ENCODE measurements around the gene ZNF195. TPM values are rescaled to one million over a fixed set of nuclear protein-coding genes. Genes with fewer than 3 reads are reported as not detected.

The ZNF195 gene
- total and polyA plus RNA-seq, 2 of the 8 experiments (the other 6 are each of a cell fraction or from before 2014, with no cell fraction given) = 23.9 to 88.6 TPM

DNA sequence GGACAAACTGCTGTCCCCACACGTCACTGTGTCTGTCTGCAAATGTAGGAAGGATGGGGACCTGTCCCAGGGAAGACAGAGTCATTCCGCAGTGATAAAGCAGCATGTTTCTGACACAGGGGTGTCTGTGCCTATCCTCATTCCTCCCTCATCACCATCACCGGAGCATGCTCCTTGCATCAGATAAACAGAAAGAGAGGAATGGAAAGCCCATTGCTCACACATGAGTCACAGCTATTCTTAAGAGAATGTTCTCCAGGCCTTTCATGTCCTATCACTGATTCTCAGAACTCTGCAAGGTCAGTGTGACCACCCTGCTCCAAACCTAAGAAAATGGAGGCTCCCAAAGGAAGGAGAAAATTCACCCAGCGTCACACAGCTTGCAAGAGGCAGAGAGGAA is 38.9 kb downstream of the ZNF195 start:
- ChIA-PET CTCF (ENCODE audit: partially characterized antibody) (interaction anchor here (0.7 to 3.4 kb wide), 12 partner anchors 10 to 265 kb away, joined by 3 to 44 read pairs (median 5); partner anchors contain the start of gene ZNF195), POLR2A (ENCODE audit: partially characterized antibody) (interaction anchor here (1.4 to 3.0 kb wide), 4 partner anchors 34 to 72 kb away, joined by 3 to 24 read pairs (median 6); partner anchors contain the start of gene ZNF195)
- WGBS, 2 experiments (ENCODE audit: extremely low coverage in 1 of 2, insufficient coverage in 1 of 2, insufficient read length in 1 of 2, insufficient replicate concordance in 2 of 2, low coverage in 1 of 2, low lambda C conversion rate in 2 of 2, missing lambda C conversion rate in 1 of 2) = 91% methylated on average over 4 of the region's 4 CpGs; no CpG with 5 or more reads in 1 of the 2 experiments
- no peaks in the 10 kb centered on the region for H4K20me1 ChIP-seq (replicated peaks in 1 of 2; ENCODE audit: control insufficient read depth in 1 of 2, insufficient read depth in 2 of 2, low read length in 2 of 2)
- H3K4me3 ChIP-seq (ENCODE audit: extremely low read depth in 1 of 4, insufficient read depth in 2 of 4, low read depth in 3 of 4, low read length in 4 of 4) = no peak overlapping the region
- H3K4me2 ChIP-seq (ENCODE audit: insufficient read depth in 1 of 2, low read depth in 2 of 2, low read length in 2 of 2) = no peak overlapping the region
- H2AK5ac ChIP-seq (ENCODE audit: low read depth, low read length) = no peak overlapping the region
- no peak overlapping the region for H3K23ac ChIP-seq (ENCODE audit: insufficient read length)
- no peak overlapping the region for H3K18ac ChIP-seq (ENCODE audit: extremely low read depth, low read length)
- H3K4ac ChIP-seq (replicated peaks; ENCODE audit: insufficient read length, low read depth, low read length) = no peak overlapping the region
- H3K14ac ChIP-seq (ENCODE audit: insufficient read length) = no peak overlapping the region
- DNase-seq (ENCODE audit: low read depth in 1 of 2, low spot score in 2 of 2) (no peak), FAIRE-seq (no peak)
- H3K9me3 ChIP-seq (ENCODE audit: insufficient read depth in 2 of 2, low read depth in 1 of 2, low read length in 1 of 2) = no peaks in the 10 kb centered on the region
- H2BK20ac ChIP-seq (ENCODE audit: low read length) = no peak overlapping the region
- H3K36me3 ChIP-seq (ENCODE audit: control insufficient read depth in 2 of 4, insufficient read depth in 4 of 4, low read length in 3 of 4) = no peaks in the 10 kb centered on the region
- no peaks in the 10 kb centered on the region for H3K27me3 ChIP-seq (replicated peaks in 1 of 4; ENCODE audit: control insufficient read depth in 3 of 4, extremely low read depth in 1 of 4, insufficient read depth in 3 of 4, low read length in 3 of 4)
- H3K79me1 ChIP-seq (ENCODE audit: low read depth, low read length) = no peaks in the 10 kb centered on the region
- H3K4me1 ChIP-seq (replicated peaks in 1 of 4; ENCODE audit: control insufficient read depth in 3 of 4, insufficient read depth in 4 of 4, low read length in 3 of 4) = no peaks in the 10 kb centered on the region
- H4K5ac ChIP-seq (ENCODE audit: insufficient read length, low read depth, low read length) = no peak overlapping the region
- H3K23me2 ChIP-seq (ENCODE audit: low read depth, low read length) = no peaks in the 10 kb centered on the region
- no peak overlapping the region for H2BK5ac ChIP-seq (ENCODE audit: low read depth, low read length)
- no peak overlapping the region for H3K9ac ChIP-seq (replicated peaks in 1 of 4; ENCODE audit: extremely low read depth in 1 of 4, low read depth in 3 of 4, low read length in 3 of 4)
- no peak overlapping the region for H2BK120ac ChIP-seq (replicated peaks; ENCODE audit: low read depth, low read length)
- no peak for TF ChIP-seq FOSL1 (IDR thresholded peaks at IDR 0.05; ENCODE audit: insufficient read depth, low read depth, low read length)
- no peak for TF ChIP-seq TBP (IDR thresholded peaks at IDR 0.05; ENCODE audit: low read depth, low read length)
- TF ChIP-seq, protein P1, sequence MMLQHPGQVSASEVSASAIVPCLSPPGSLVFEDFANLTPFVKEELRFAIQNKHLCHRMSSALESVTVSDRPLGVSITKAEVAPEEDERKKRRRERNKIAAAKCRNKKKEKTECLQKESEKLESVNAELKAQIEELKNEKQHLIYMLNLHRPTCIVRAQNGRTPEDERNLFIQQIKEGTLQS (IDR thresholded peaks at IDR 0.05; ENCODE audit: insufficient read depth, low read depth, low read length) = no peak
- TF ChIP-seq RFX5 (IDR thresholded peaks at IDR 0.05; ENCODE audit: borderline replicate concordance, low read depth, low read length) = no peak
- no peak for TF ChIP-seq CHD1 (IDR thresholded peaks at IDR 0.05; ENCODE audit: low read depth, low read length)
- no peak for TF ChIP-seq SAP30 (IDR thresholded peaks at IDR 0.05; ENCODE audit: insufficient read depth, insufficient replicate concordance, low read length)
- no peak for TF ChIP-seq SP1 (IDR thresholded peaks at IDR 0.05; ENCODE audit: low read depth, low read length)
- no peak for TF ChIP-seq SUZ12 (IDR thresholded peaks at IDR 0.05; ENCODE audit: low read length)
- no peak for TF ChIP-seq POLR2AphosphoS5 (IDR thresholded peaks at IDR 0.05; ENCODE audit: low read depth, low read length)
- no peak for TF ChIP-seq EP300 (IDR thresholded peaks at IDR 0.05; ENCODE audit: borderline replicate concordance in 1 of 2, low read depth in 2 of 2, low read length in 2 of 2)
- TF ChIP-seq, protein P2, sequence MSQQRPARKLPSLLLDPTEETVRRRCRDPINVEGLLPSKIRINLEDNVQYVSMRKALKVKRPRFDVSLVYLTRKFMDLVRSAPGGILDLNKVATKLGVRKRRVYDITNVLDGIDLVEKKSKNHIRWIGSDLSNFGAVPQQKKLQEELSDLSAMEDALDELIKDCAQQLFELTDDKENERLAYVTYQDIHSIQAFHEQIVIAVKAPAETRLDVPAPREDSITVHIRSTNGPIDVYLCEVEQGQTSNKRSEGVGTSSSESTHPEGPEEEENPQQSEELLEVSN (IDR thresholded peaks at IDR 0.05) = no peak
- no peaks in the 10 kb centered on the region for H3K79me2 ChIP-seq (ENCODE audit: control insufficient read depth in 1 of 2, insufficient read depth in 2 of 2, low read length in 2 of 2)
- no peak overlapping the region for H3K27ac ChIP-seq (ENCODE audit: low read depth, low read length)
- no peak overlapping the region for H3K56ac ChIP-seq (replicated peaks; ENCODE audit: insufficient read length, low read depth, low read length)
- no peak overlapping the region for H4K8ac ChIP-seq (ENCODE audit: extremely low read depth, insufficient read depth, low read length)
- no peak overlapping the region for H2BK15ac ChIP-seq (ENCODE audit: low read length)
- no peak overlapping the region for H4K91ac ChIP-seq (replicated peaks; ENCODE audit: insufficient read length, low read length)
- no peak overlapping the region for H2AFZ ChIP-seq (ENCODE audit: low read length)
- H2BK12ac ChIP-seq (ENCODE audit: low read depth, low read length) = no peak overlapping the region

Measured in H1 (cell line).